Measurements from ENCODE around the gene KCNK15. TPM values are rescaled to one million over a fixed set of nuclear protein-coding genes. Genes with fewer than 3 reads are reported as not detected.

The KCNK15 gene
- polyA plus RNA-seq, 3 donors: 0.03 TPM; not detected in 2

GRCh38 chr20:44717986-44718385 is 27.7 kb upstream of the KCNK15 start:
- no peaks in the 10 kb centered on the region for H3K27me3 ChIP-seq (ENCODE audit: control insufficient read depth in 2 of 2, insufficient read depth in 2 of 2, low read length in 2 of 2)

DNA sequence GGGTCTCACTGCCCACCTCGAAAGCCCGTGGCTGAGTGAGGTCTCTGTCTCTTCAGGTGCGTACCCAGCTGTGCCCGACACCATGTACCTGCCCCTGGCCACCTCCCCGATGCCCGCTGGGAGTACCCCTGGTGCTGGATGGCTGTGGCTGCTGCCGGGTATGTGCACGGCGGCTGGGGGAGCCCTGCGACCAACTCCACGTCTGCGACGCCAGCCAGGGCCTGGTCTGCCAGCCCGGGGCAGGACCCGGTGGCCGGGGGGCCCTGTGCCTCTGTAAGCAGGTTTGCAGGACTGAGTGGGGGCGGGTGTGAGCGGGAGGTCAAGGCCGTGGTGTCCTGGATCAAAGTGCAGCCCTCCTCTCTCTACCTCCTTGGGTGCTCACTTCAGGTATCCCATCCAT is 25.8 kb upstream of the KCNK15 start:
- Histone ChIP-seq H3K79me2 (ENCODE audit: insufficient read depth, low read length) (no peaks in the 10 kb centered on the region), H3K4me1 (ENCODE audit: control insufficient read depth in 1 of 2, insufficient read depth in 2 of 2, low read length in 2 of 2) (peaks cover under 1 to 2% of the 10 kb centered on the region in 2 donors), H3K4me3 (replicated peaks in 1 of 3; ENCODE audit: low read depth in 2 of 3, low read length in 3 of 3) (no peak overlapping the region), H3K27me3 (ENCODE audit: control insufficient read depth in 2 of 2, insufficient read depth in 2 of 2, low read length in 2 of 2) (no peaks in the 10 kb centered on the region), H4K20me1 (ENCODE audit: insufficient read depth, low read length) (no peaks in the 10 kb centered on the region), H3K4me2 (replicated peaks; ENCODE audit: extremely low read depth, low read length, poor library complexity, severe bottlenecking) (no peak overlapping the region), H2AFZ (ENCODE audit: insufficient read depth, low read depth, low read length, poor library complexity, severe bottlenecking) (no peak overlapping the region), H3K9ac (ENCODE audit: insufficient read depth, low read length, poor library complexity, severe bottlenecking) (no peak overlapping the region), H3K9me3 (replicated peaks in 1 of 2; ENCODE audit: control insufficient read depth in 1 of 2, insufficient read depth in 1 of 2, low read length in 2 of 2) (no peaks in the 10 kb centered on the region), H3K27ac (ENCODE audit: low read depth in 1 of 2, low read length in 2 of 2) (no peak overlapping the region), H3K36me3 (replicated peaks in 1 of 2; ENCODE audit: control insufficient read depth in 1 of 2, insufficient read depth in 2 of 2, low read length in 2 of 2) (no peaks in the 10 kb centered on the region)
- Mint-ChIP-seq H3K4me3 (no peak overlapping the region), H3K27ac (no peak overlapping the region), H3K36me3 (no peaks in the 10 kb centered on the region), H3K27me3 (ENCODE audit: low read depth in 3 of 3) (peaks cover 0 to 11% (median 5%) of the 10 kb centered on the region in 3 donors), H3K4me1 (peaks cover 4% of the 10 kb centered on the region), H3K9me3 (no peaks in the 10 kb centered on the region)
- intact Hi-C loops (cut with micrococcal nuclease): no loop called here
- TF ChIP-seq, protein P1, sequence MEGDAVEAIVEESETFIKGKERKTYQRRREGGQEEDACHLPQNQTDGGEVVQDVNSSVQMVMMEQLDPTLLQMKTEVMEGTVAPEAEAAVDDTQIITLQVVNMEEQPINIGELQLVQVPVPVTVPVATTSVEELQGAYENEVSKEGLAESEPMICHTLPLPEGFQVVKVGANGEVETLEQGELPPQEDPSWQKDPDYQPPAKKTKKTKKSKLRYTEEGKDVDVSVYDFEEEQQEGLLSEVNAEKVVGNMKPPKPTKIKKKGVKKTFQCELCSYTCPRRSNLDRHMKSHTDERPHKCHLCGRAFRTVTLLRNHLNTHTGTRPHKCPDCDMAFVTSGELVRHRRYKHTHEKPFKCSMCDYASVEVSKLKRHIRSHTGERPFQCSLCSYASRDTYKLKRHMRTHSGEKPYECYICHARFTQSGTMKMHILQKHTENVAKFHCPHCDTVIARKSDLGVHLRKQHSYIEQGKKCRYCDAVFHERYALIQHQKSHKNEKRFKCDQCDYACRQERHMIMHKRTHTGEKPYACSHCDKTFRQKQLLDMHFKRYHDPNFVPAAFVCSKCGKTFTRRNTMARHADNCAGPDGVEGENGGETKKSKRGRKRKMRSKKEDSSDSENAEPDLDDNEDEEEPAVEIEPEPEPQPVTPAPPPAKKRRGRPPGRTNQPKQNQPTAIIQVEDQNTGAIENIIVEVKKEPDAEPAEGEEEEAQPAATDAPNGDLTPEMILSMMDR (IDR thresholded peaks at IDR 0.05): no peak
- DNase-seq: no peak
- WGBS (ENCODE audit: insufficient coverage): 95% methylated on average over 18 of the region's 19 CpGs

More at GRCh38 chr20:44717986-44718385, 27.7 kb upstream of the KCNK15 start:
- DNase-seq: no peak
- Histone ChIP-seq H3K4me1 (ENCODE audit: control insufficient read depth in 1 of 2, insufficient read depth in 2 of 2, low read length in 2 of 2) (peaks cover 5 to 7% of the 10 kb centered on the region in 2 donors), H3K79me2 (ENCODE audit: insufficient read depth, low read length) (no peaks in the 10 kb centered on the region), H2AFZ (ENCODE audit: insufficient read depth, low read depth, low read length, poor library complexity, severe bottlenecking) (no peak overlapping the region), H3K36me3 (replicated peaks in 1 of 2; ENCODE audit: control insufficient read depth in 1 of 2, insufficient read depth in 2 of 2, low read length in 2 of 2) (no peaks in the 10 kb centered on the region), H3K9ac (ENCODE audit: insufficient read depth, low read length, poor library complexity, severe bottlenecking) (no peak overlapping the region), H3K9me3 (replicated peaks in 1 of 2; ENCODE audit: control insufficient read depth in 1 of 2, insufficient read depth in 1 of 2, low read length in 2 of 2) (no peaks in the 10 kb centered on the region), H3K27ac (ENCODE audit: low read depth in 1 of 2, low read length in 2 of 2) (no peak overlapping the region), H4K20me1 (ENCODE audit: insufficient read depth, low read length) (no peaks in the 10 kb centered on the region), H3K4me3 (replicated peaks in 1 of 3; ENCODE audit: low read depth in 2 of 3, low read length in 3 of 3) (no peak overlapping the region), H3K4me2 (replicated peaks; ENCODE audit: extremely low read depth, low read length, poor library complexity, severe bottlenecking) (no peak overlapping the region)
- Mint-ChIP-seq H3K27me3 (ENCODE audit: low read depth in 3 of 3) (peaks cover 0 to 9% (median 6%) of the 10 kb centered on the region in 3 donors), H3K4me3 (no peak overlapping the region), H3K36me3 (no peaks in the 10 kb centered on the region), H3K27ac (no peak overlapping the region), H3K9me3 (no peaks in the 10 kb centered on the region), H3K4me1 (peaks cover 8% of the 10 kb centered on the region)
- TF ChIP-seq, protein P1 (IDR thresholded peaks at IDR 0.05): peak; percentile 14
- intact Hi-C loops (cut with micrococcal nuclease): no loop called here
- WGBS (ENCODE audit: insufficient coverage): 89% methylated on average over 8 of the region's 10 CpGs
